NCI-H345 treated with DMSO at 0.1 percent for 48 hours (cell line): ENCODE measurements around the gene AMOTL1.
"Not testable (repeated sequence)": the region's sequence is repeated elsewhere in the genome, so short reads cannot be mapped to it uniquely, and the experiment has no call there.

Source experiments
- DNase-seq: peaks from one replicate; lab custom pipeline; 2025; ENCODE audit not compliant: unreplicated experiment; lab: John Stamatoyannopoulos, UW

The AMOTL1 gene

GRCh38 chr11:94769880-94770279, 1.7 kb downstream of the AMOTL1 start:
- DNase-seq = no peak

- no peak for DNase-seq
Measured at GRCh38 chr11:94770563-94771120, 2.5 kb downstream of the AMOTL1 start.

GRCh38 chr11:94771390-94771789, 3.2 kb downstream of the AMOTL1 start:
- DNase-seq = no peak

GRCh38 chr11:94771951-94772350, 3.8 kb downstream of the AMOTL1 start:
- no peak for DNase-seq

GRCh38 chr11:94773842-94774241, 5.7 kb downstream of the AMOTL1 start:
- no peak for DNase-seq

- DNase-seq = no peak
Measured at GRCh38 chr11:94774345-94774744, 6.2 kb downstream of the AMOTL1 start.

GRCh38 chr11:94775567-94776327, 7.6 kb downstream of the AMOTL1 start:
- DNase-seq = peak; percentile 75

GRCh38 chr11:94776351-94777321, 8.5 kb downstream of the AMOTL1 start:
- DNase-seq = peak; percentile 34

GRCh38 chr11:94780432-94780831, 12.3 kb downstream of the AMOTL1 start:
- DNase-seq = no peak

- no peak for DNase-seq
Measured at GRCh38 chr11:94781837-94782236, 13.7 kb downstream of the AMOTL1 start.

- DNase-seq = no peak
Measured at GRCh38 chr11:94782446-94782845, 14.3 kb downstream of the AMOTL1 start.

GRCh38 chr11:94784884-94785283, 16.7 kb downstream of the AMOTL1 start:
- DNase-seq = no peak

- no peak for DNase-seq
Measured at GRCh38 chr11:94785509-94785908, 17.4 kb downstream of the AMOTL1 start.

- DNase-seq = no peak
Measured at GRCh38 chr11:94786264-94787126, 18.3 kb downstream of the AMOTL1 start.

GRCh38 chr11:94787801-94788200, 19.6 kb downstream of the AMOTL1 start:
- DNase-seq = no peak

GRCh38 chr11:94788396-94788795, 20.2 kb downstream of the AMOTL1 start:
- DNase-seq = no peak

- no peak for DNase-seq
Measured at GRCh38 chr11:94790197-94790596, 22.0 kb downstream of the AMOTL1 start.

- DNase-seq = no peak
Measured at GRCh38 chr11:94790661-94791180, 22.6 kb downstream of the AMOTL1 start.

GRCh38 chr11:94791216-94791889, 23.2 kb downstream of the AMOTL1 start:
- no peak for DNase-seq

GRCh38 chr11:94791942-94792341, 23.8 kb downstream of the AMOTL1 start:
- not testable (repeated sequence) for DNase-seq
